Measurements from ENCODE around the gene CALML6. TPM values are rescaled to one million over a fixed set of nuclear protein-coding genes. Genes with fewer than 3 reads are reported as not detected.

CALML6 gene
- total and polyA plus RNA-seq, 10 of the 15 experiments (the other 5 are each of a cell fraction or from before 2014, with no cell fraction given): 0.07 to 1.3 (median 0.21) TPM; not detected in 5

DNA sequence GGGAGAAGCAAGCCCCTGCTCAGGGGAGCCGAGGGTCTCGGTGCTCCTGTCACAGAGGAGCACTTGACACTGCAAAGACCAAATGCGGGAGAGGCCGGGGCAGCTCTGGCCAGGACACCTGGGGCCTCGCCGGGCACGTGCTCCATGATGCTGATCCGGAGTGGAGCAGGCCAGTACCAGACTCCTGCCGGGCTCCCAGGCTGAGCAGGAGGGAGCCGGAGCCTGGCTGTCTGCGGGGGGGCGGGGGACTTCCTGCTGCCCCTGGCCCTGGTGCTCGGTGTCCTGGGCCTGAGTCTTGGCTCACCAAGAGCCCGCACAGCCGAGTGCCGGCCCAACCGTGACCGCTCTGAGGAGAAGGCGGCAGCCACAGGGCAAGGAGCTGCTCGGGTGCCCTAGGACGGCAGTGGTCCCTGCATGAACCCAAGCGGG is 42.5 kb downstream of the CALML6 start:
- POLR2A ChIA-PET: no interaction called here
- 36% methylated on average over 20 of the region's 22 CpGs for WGBS (ENCODE audit: insufficient coverage, insufficient replicate concordance, low lambda C conversion rate, missing lambda C conversion rate)
- Histone ChIP-seq H3K4me2 (ENCODE audit: control insufficient read depth, insufficient read depth) (no peak overlapping the region), H3K9ac (ENCODE audit: control insufficient read depth, insufficient read depth, low read length) (no peak overlapping the region), H3K4me1 (ENCODE audit: control insufficient read depth, insufficient read depth, low read length) (no peaks in the 10 kb centered on the region), H3K36me3 (ENCODE audit: control insufficient read depth in 2 of 2, insufficient read depth in 2 of 2, low read length in 1 of 2) (no peaks in the 10 kb centered on the region), H3K79me2 (ENCODE audit: control insufficient read depth, insufficient read depth, low read length) (no peaks in the 10 kb centered on the region), H4K20me1 (ENCODE audit: control insufficient read depth, insufficient read depth) (no peaks in the 10 kb centered on the region), H2AFZ (ENCODE audit: control insufficient read depth, low read depth, low read length) (no peak overlapping the region), H3K4me3 (no peak overlapping the region), H3K27me3 (replicated peaks in 1 of 2; ENCODE audit: control insufficient read depth in 2 of 2, insufficient read depth in 2 of 2, low read length in 1 of 2) (peaks cover 0 to 3% of the 10 kb centered on the region in 2 experiments; a peak in 1 of 4 replicates), H3K9me3 (replicated peaks; ENCODE audit: control insufficient read depth, insufficient read depth, low read length) (no peaks in the 10 kb centered on the region), H3K27ac (ENCODE audit: control insufficient read depth, insufficient read depth) (no peak overlapping the region)
- BruUV-seq (replicated peaks): no TSS peak
- in situ Hi-C loops (cut with MboI) (loop anchor here (25.0 kb wide), 1 partner anchor 830 kb away; no protein-coding TSS in a partner anchor), intact Hi-C loops (cut with micrococcal nuclease; ENCODE audit: unreplicated experiment) (no loop called here)
- FAIRE-seq: no peak
- CTCF ChIA-PET: no interaction called here
- TF ChIP-seq, protein P1, sequence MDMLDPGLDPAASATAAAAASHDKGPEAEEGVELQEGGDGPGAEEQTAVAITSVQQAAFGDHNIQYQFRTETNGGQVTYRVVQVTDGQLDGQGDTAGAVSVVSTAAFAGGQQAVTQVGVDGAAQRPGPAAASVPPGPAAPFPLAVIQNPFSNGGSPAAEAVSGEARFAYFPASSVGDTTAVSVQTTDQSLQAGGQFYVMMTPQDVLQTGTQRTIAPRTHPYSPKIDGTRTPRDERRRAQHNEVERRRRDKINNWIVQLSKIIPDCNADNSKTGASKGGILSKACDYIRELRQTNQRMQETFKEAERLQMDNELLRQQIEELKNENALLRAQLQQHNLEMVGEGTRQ (IDR thresholded peaks at IDR 0.05; ENCODE audit: borderline replicate concordance, low read depth, low read length): no peak
- TF ChIP-seq FOXM1 (IDR thresholded peaks at IDR 0.05; ENCODE audit: low read depth, low read length) (no peak), MTA2 (IDR thresholded peaks at IDR 0.05; ENCODE audit: low read depth) (no peak), SP1 (IDR thresholded peaks at IDR 0.05; ENCODE audit: low read depth, low read length) (no peak), IKZF1 (conservative IDR thresholded peaks at IDR 0.05) (no peak), YBX1 (IDR thresholded peaks at IDR 0.05) (no peak), SUPT20H (IDR thresholded peaks at IDR 0.05; ENCODE audit: borderline replicate concordance, control insufficient read depth, low read depth, low read length) (no peak)
- TF ChIP-seq, protein P2, sequence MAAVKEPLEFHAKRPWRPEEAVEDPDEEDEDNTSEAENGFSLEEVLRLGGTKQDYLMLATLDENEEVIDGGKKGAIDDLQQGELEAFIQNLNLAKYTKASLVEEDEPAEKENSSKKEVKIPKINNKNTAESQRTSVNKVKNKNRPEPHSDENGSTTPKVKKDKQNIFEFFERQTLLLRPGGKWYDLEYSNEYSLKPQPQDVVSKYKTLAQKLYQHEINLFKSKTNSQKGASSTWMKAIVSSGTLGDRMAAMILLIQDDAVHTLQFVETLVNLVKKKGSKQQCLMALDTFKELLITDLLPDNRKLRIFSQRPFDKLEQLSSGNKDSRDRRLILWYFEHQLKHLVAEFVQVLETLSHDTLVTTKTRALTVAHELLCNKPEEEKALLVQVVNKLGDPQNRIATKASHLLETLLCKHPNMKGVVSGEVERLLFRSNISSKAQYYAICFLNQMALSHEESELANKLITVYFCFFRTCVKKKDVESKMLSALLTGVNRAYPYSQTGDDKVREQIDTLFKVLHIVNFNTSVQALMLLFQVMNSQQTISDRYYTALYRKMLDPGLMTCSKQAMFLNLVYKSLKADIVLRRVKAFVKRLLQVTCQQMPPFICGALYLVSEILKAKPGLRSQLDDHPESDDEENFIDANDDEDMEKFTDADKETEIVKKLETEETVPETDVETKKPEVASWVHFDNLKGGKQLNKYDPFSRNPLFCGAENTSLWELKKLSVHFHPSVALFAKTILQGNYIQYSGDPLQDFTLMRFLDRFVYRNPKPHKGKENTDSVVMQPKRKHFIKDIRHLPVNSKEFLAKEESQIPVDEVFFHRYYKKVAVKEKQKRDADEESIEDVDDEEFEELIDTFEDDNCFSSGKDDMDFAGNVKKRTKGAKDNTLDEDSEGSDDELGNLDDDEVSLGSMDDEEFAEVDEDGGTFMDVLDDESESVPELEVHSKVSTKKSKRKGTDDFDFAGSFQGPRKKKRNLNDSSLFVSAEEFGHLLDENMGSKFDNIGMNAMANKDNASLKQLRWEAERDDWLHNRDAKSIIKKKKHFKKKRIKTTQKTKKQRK (IDR thresholded peaks at IDR 0.05; ENCODE audit: low read depth, low read length): no peak
- SMC1A ChIA-PET (ENCODE audit: uncharacterized antibody, unreplicated experiment): no interaction called here
- ATAC-seq: no peak
- RAD21 ChIA-PET (ENCODE audit: unreplicated experiment): no interaction called here
- DNase-seq (ENCODE audit: low read depth, low spot score): no peak

Measured in GM12878 (cell line).